GM18499 (cell line): Measurements from ENCODE around the gene PAF1.

Experiments
- ATAC-seq: cut with Tn5 transposase; IDR thresholded peaks from one replicate; pipeline ENCODE4 v1.9.1; 2021; ENCODE audit warnings: moderate number of reproducible peaks; ENCODE audit not compliant: insufficient read depth, unreplicated experiment

PAF1 gene

GRCh38 chr19:39390751-39391437 lies at the start of gene PAF1, which contains the start of gene MED29:
Gene PAF1, minus strand, starts transcription at chr19:39391106. Its CDS starts 242 bp downstream, at chr19:39390864.
Gene MED29, plus strand, starts transcription at chr19:39391378. Its CDS starts 45 bp downstream, at chr19:39391423.
- peak; percentile 81 for ATAC-seq

GRCh38 chr19:39438270-39438934 lies 47.5 kb upstream of the PAF1 start:
- no peak for ATAC-seq

GRCh38 chr19:39436350-39436716 lies 45.4 kb upstream of the PAF1 start:
- ATAC-seq = no peak

DNA sequence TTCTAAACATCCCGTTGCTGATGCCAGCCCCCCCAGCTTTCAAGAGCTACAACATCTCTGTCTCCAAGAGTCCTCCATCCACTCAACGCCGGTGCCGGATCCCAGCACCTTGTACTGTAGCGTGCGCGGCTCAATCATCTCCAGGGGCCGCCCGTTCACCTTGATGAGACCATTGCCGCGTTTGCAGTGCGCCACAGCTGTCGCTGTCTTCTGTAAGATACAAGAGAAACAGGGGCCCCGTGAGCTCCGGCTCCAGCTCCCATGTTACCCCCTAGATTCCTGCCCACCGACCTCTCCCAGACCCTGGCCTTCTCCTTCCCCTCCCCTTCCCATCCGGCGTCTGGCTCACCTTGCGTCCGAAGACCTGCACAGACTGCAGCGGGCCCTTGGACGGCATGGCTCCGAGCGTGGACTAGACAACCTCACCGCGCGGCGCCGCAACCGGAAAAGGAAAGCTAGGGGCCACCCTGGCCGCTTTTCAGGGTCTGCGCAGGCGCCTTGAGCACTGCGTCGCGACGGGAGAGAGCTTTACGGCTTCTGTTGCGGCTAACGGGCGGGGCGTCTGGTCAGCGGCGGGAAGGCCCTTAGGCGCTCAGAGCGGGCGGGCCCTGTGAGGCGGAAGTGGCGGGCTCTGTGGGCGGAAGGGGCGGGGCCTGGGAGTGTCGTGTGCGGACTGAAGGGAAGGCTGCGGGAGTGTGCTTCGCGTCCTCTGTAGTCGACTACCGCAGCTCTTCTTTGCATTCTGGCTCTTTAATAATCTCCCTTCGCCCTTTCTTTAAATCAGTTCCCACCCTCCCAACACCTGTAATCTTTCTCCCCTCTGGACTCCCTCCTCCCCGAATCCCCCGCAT lies 44.8 kb upstream of the PAF1 start, which contains the start of gene RPS16:
Gene RPS16 (minus strand): TSS at position 451 of the 851 bp plus-strand sequence. CDS start 54 bp downstream, at position 397.
- no peak for ATAC-seq

- ATAC-seq = no peak
Observed at GRCh38 chr19:39434123-39435076, 43.5 kb upstream of the PAF1 start.

GRCh38 chr19:39433480-39434079 lies 42.7 kb upstream of the PAF1 start:
- ATAC-seq = no peak

- ATAC-seq = no peak
Observed at GRCh38 chr19:39432677-39433025, 41.7 kb upstream of the PAF1 start.

- ATAC-seq = peak; percentile 42
Observed at GRCh38 chr19:39430675-39431593, 40.0 kb upstream of the PAF1 start.

GRCh38 chr19:39428283-39429112 lies 37.6 kb upstream of the PAF1 start:
- no peak for ATAC-seq

DNA sequence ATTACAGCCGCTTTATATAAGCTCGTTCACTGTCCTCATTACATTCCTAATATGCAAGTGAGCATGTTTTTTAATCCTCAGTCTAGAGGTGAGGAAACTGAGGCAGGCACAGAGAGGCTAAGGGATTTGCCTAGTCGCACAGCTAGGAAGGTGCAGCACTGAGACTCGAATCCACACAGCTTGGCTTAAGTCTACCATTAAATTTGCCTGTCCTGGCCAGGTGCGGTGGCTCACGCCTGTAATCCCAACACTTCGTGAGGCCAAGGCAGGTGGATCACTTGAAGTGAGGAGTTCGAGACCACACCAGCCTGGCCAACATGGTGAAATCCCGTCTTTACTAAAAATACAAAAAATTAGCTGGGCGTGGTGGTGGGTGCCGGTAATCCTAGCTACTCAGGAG lies 36.8 kb upstream of the PAF1 start:
- ATAC-seq = no peak

- ATAC-seq = no peak
Observed at GRCh38 chr19:39426170-39426569, 35.3 kb upstream of the PAF1 start.

DNA sequence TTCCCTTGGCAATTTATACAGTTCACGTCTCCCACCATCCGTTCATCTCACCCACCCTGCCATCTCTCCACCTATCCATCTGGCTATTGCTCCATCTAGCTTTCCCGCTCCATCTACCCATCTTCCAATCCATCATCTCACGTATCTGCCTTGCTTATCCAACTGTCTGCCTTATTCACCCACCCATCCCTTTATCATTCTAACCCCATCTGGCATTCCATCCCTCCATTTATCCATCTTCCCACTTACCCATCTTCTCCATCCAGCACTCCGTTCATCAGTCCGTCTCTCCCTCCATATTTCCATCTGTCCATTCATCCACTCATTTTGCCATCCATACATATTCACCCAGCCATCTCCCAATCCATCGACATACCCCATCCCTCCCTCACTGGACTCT lies 34.8 kb upstream of the PAF1 start:
- ATAC-seq = no peak

DNA sequence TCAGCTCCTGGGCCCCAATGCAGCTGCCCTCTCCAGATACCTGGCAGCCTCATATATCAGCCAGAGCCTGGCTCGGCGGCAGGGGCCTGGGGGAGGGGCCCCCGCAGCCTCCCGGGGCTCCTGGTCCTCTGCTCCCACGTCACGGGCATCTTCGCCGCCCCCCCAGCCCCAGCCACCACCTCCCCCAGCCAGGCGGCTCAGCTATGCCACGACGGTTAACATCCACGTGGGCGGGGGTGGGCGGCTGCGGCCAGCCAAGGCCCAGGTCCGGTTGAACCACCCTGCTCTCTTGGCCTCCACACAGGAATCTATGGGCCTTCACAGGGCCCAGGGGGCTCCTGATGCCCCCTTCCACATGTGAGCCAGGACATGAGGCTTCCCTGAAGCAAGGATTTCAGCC lies 34.0 kb upstream of the PAF1 start:
- ATAC-seq = no peak

DNA sequence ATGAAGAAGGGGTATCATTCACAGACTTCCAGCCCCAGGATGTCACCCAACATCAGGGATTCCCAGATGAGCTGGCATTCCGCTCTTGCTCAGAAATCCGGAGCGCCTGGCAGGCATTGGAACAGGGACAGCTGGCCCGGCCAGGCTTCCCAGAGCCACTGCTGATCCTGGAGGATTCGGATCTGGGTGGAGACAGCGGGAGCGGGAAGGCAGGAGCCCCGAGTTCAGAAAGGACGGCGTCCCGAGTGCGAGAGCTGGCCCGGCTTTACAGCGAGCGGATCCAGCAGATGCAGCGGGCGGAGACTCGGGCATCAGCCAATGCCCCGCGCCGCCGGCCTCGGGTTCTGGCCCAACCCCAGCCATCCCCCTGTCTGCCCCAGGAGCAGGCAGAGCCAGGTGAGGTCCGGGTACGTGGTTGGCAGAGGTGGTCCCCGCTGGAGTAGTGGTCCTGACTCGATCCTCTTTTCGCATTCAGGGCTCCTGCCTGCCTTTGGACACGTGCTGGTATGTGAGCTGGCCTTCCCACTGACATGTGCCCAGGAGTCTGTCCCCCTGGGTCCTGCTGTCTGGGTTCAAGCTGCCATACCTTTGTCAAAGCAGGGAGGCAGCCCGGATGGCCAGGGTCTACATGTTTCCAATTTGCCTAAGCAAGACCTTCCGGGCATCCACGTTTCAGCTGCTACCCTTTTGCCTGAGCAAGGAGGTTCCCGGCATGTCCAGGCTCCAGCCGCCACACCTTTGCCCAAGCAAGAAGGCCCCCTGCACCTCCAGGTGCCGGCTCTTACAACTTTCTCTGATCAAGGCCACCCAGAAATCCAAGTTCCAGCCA lies 32.6 kb upstream of the PAF1 start:
- ATAC-seq = no peak

DNA sequence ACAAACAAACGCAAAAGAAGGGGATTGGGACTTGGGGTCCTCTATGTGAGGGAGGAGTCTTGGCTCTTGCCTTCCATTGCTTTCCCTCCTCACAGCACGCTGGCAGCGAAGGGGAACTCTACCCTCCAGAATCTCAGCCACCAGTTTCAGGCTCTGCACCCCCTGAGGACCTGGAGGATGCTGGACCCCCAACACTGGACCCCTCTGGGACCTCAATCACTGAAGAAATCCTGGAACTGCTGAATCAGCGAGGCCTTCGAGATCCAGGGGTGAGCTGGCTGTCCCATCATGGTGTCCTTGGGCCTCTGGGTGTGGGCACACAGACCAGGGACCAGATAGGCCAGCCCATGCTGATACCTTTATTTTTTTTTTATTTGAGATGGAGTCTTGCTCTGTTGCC lies 31.1 kb upstream of the PAF1 start:
- no peak for ATAC-seq

DNA sequence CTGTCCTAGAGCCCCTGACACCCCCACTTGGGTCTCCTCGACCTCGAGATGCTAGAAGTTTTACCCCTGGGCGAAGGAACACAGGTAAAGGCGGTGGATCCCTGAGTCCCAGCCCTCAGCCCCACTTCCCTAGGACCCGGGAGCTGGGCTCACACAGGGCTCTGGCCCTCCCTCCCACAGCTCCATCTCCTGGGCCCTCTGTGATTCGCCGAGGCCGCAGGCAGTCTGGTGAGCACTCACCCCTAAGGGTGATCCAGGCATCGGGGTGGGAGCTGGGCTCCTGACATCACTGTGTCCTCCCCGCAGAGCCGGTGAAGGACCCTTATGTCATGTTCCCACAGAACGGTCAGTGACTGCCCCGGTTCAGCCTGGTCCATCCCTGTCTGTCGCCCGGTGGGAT lies 29.9 kb upstream of the PAF1 start:
- ATAC-seq = no peak

DNA sequence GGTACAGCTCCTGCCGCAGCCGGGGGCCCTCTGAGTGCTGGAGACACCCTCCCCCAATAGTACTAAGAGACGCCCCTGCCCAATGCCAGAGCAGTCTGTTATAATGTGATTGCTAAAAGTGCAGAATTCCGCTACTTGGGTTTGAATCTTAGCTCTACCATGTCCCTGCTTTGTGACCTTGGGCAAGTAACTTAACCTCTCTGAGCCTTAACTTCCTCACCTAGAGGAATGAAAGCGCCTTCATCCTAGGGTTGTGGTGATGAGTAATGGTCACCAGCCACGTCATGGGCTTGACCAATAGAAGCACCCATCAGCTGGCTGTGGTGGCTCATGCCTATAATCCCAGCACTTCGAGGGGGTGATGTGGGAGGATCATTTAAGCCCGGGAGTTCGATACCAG lies 28.1 kb upstream of the PAF1 start:
- no peak for ATAC-seq
